Naive thymus-derived CD4-positive, alpha-beta T cell (primary cell): ENCODE measurements around the gene SSTR5. TPM values are rescaled to one million over a fixed set of nuclear protein-coding genes. Genes with fewer than 3 reads are reported as not detected.

Experiments
- ATAC-seq: fragments of 150-1000 bp; cut with Tn5 transposase; 2 replicates; pipeline ENCODE4 v1.10.0; 2021; ENCODE audit warnings: mild to moderate bottlenecking, moderate library complexity
- CTCF ChIA-PET: fragments of 350-600 bp; sonication (Branson Sonifier 250); formaldehyde crosslinking; loops from one replicate; lab custom pipeline; 2021; ENCODE audit warnings: antibody characterized with exemption; lab: Charles Lee
- POLR2A ChIA-PET: fragments of 350-600 bp; sonication (Branson Sonifier 250); formaldehyde crosslinking; loops from one replicate; lab custom pipeline; 2021; ENCODE audit warnings: antibody characterized with exemption, inconsistent platforms; lab: Charles Lee
- DNase-seq, 9 donors: peaks; one replicate each; pipeline versions ENCODE4 v3.0.0 to v3.0.0-alpha.2; 2020 to 2022; ENCODE audit warnings: mixed read lengths in 1 of 9
- H3K27ac ChIP-seq: one replicate; pipeline ENCODE4 v1.7.0; 2013; ENCODE audit warnings: mild to moderate bottlenecking, low read depth, low read length, moderate library complexity
- H3K27me3 ChIP-seq, 2 donors: one replicate each; pipeline ENCODE4 v1.7.0; 2013; ENCODE audit warnings: low read length in 2 of 2, mild to moderate bottlenecking in 2 of 2, moderate library complexity in 2 of 2; ENCODE audit not compliant: control insufficient read depth in 2 of 2, insufficient read depth in 2 of 2
- H3K36me3 ChIP-seq, 3 experiments: 1 replicate in 2 of 3; 2 replicates in 1 of 3; pipeline ENCODE4 v1.7.0; 2013; ENCODE audit warnings: low read length in 3 of 3, mild to moderate bottlenecking in 3 of 3, moderate library complexity in 1 of 3; ENCODE audit not compliant: insufficient read depth in 3 of 3, control insufficient read depth in 2 of 3
- H3K4me1 ChIP-seq, 2 donors: one replicate each; pipeline ENCODE4 v1.7.0; 2013; ENCODE audit warnings: low read length in 2 of 2, mild to moderate bottlenecking in 2 of 2, moderate library complexity in 1 of 2; ENCODE audit not compliant: control insufficient read depth in 2 of 2, insufficient read depth in 2 of 2
- H3K4me3 ChIP-seq: 2 replicates; pipeline ENCODE4 v1.7.0; 2013; ENCODE audit warnings: mild to moderate bottlenecking, low read length
- H3K9me3 ChIP-seq, 3 experiments: 1 replicate in 2 of 3; 2 replicates in 1 of 3; pipeline ENCODE4 v1.7.0; 2013; ENCODE audit warnings: low read length in 3 of 3; ENCODE audit not compliant: control insufficient read depth in 2 of 3
- H3K27ac Mint-ChIP-seq, 9 donors: one replicate each; pipeline ENCODE4 v1.8.0; 2020 to 2022; ENCODE audit warnings: mixed read lengths in 9 of 9, mild to moderate bottlenecking in 8 of 9, moderate library complexity in 5 of 9, inconsistent platforms in 2 of 9
- H3K27me3 Mint-ChIP-seq, 5 donors: one replicate each; pipeline ENCODE4 v1.8.0; 2021 to 2022; ENCODE audit warnings: mixed read lengths in 5 of 5, mild to moderate bottlenecking in 1 of 5
- H3K36me3 Mint-ChIP-seq, 5 donors: one replicate each; pipeline ENCODE4 v1.8.0; 2020 to 2022; ENCODE audit warnings: mixed read lengths in 5 of 5, mild to moderate bottlenecking in 3 of 5, inconsistent platforms in 1 of 5
- H3K4me1 Mint-ChIP-seq, 7 donors: one replicate each; pipeline ENCODE4 v1.8.0; 2020 to 2022; ENCODE audit warnings: mixed read lengths in 7 of 7, mild to moderate bottlenecking in 3 of 7, inconsistent platforms in 1 of 7
- H3K4me3 Mint-ChIP-seq, 10 donors: one replicate each; pipeline ENCODE4 v1.8.0; 2020 to 2022; ENCODE audit warnings: mild to moderate bottlenecking in 10 of 10, mixed read lengths in 10 of 10, moderate library complexity in 6 of 10, inconsistent platforms in 2 of 10
- H3K9me3 Mint-ChIP-seq, 11 donors: one replicate each; pipeline ENCODE4 v1.8.0; 2020 to 2022; ENCODE audit warnings: mixed read lengths in 11 of 11, mild to moderate bottlenecking in 4 of 11, inconsistent platforms in 1 of 11, moderate library complexity in 1 of 11
- intact Hi-C, 2 donors: fragments of 100-400 bp; cut with micrococcal nuclease; formaldehyde crosslinking; loops; one replicate each; pipeline ENCODE4 v1.15.1; 2023
- polyA plus RNA-seq, 2 donors: library from polyadenylated mRNA; unstranded; fragments of 300-500 nt; fragmentation: Illumina TruSeq; gene quantifications; one replicate each; pipeline ENCODE4 v1.2.3, GENCODE V29; 2021
- total RNA-seq, 6 experiments: library from RNA in 5 of 6; stranded (reverse) in 5 of 6; gene quantifications; 1 replicate in 5 of 6; 2 replicates in 1 of 6; pipeline ENCODE4 v1.2.3 and lab custom pipeline; 2021 to 2026

The SSTR5 gene
- total and polyA plus RNA-seq, 7 experiments from 2014 or later, result not detected

DNA sequence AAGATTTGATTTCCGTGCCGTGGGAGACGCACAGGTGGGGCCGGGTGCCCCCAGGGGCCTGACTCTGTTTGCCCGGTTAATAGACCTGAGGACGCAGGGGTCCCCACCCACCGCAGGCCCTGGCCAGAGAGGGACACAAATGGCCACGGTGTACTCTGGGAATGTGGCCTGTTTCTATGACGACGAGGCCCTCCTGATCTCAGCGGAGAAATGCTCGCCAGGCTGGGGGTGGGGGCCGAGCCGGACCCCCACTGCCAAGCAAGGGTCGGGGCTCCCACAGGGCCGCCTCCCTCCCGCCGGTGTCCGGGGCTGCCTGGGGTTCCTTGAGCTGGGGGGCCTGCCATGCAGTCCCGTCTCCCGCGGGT lies 48.0 kb downstream of the SSTR5 start:
- CTCF ChIA-PET, result no interaction called here
- no peaks in the 10 kb centered on the region for H3K4me1 Mint-ChIP-seq
- Histone ChIP-seq H3K27ac (no peak overlapping the region), H3K36me3 (no peaks in the 10 kb centered on the region), H3K27me3 (no peaks in the 10 kb centered on the region), H3K4me1 (no peaks in the 10 kb centered on the region), H3K9me3 (no peaks in the 10 kb centered on the region), H3K4me3 (no peak overlapping the region)
- ATAC-seq, result no peak
- no peaks in the 10 kb centered on the region for H3K9me3 Mint-ChIP-seq
- no peak for DNase-seq
- no peaks in the 10 kb centered on the region for H3K36me3 Mint-ChIP-seq
- H3K27ac Mint-ChIP-seq, result no peak overlapping the region
- no peak overlapping the region for H3K4me3 Mint-ChIP-seq
- intact Hi-C loops, result no loop called here
- H3K27me3 Mint-ChIP-seq, result no peaks in the 10 kb centered on the region
- POLR2A ChIA-PET, result no interaction called here

DNA sequence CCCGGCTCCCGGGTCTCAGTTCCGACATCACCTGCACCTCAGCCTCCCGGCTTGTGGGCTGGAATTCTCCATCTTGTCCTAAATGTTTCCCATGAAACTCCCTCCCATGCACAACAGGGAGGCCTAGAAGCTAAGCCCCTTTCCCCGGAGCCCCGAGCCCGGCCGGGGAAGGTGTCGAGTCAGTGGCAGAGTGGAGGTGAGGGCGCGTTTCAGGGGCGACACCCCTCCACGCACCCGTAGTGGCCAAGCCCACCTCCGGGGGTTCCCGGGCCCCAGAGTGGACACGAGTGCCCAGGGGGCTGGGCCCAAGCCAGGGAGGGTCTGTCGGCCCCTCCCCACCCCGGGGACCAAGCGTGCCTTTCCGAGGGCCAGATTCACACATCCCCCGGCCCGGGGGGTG lies 48.5 kb downstream of the SSTR5 start:
- Histone ChIP-seq H3K27me3 (no peaks in the 10 kb centered on the region), H3K4me3 (no peak overlapping the region), H3K9me3 (no peaks in the 10 kb centered on the region), H3K27ac (no peak overlapping the region), H3K4me1 (no peaks in the 10 kb centered on the region), H3K36me3 (no peaks in the 10 kb centered on the region)
- Mint-ChIP-seq H3K4me3 (no peak overlapping the region), H3K4me1 (no peaks in the 10 kb centered on the region), H3K9me3 (no peaks in the 10 kb centered on the region), H3K27ac (no peak overlapping the region), H3K27me3 (no peaks in the 10 kb centered on the region), H3K36me3 (no peaks in the 10 kb centered on the region)
- ATAC-seq (no peak), DNase-seq (no peak)
- CTCF ChIA-PET, result no interaction called here
- POLR2A ChIA-PET, result no interaction called here
- intact Hi-C loops, result no loop called here

DNA sequence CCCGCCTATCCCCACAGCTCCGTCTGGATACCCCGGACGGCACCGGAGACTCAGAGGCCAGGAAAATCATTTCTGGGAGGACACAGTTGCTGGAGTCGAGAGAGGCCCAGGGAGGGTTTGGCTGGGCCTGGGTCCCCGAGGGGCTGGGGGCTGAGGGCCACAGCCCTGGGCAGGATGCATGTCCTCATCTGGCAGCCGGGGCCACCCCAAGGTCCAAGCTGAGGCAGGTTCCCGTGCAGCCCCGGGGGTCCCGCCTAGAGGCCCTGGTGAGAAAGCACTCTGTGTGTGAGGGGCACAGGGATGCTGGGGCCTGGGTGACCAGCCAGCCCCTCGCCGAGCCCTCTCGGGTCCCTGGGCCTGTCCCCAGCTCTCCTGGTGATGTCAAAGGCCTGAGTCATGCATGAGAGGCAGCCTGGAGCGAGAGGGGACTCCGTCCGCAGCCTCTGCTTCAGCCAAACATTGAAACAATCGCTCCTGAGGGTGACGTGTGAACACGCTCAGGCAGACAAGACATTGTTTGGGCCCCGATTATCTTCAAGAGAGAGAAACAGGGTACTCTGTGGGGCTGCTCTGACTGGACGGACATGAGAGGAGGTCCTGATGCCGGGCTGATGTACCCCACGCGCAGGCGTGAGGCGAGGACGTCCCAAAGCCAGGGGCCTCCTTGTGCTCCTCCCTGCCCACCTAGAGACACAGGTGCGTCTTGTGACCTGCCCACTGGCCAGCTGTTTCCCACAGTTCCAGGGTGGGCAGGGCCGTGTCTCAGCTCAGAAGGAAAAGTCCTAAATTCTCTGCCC lies 49.3 kb downstream of the SSTR5 start:
- H3K4me1 ChIP-seq, result no peaks in the 10 kb centered on the region
- no peaks in the 10 kb centered on the region for H3K27me3 ChIP-seq
- intact Hi-C loops, result no loop called here
- no peaks in the 10 kb centered on the region for H3K9me3 ChIP-seq
- H3K4me3 ChIP-seq, result no peak overlapping the region
- no peaks in the 10 kb centered on the region for H3K9me3 Mint-ChIP-seq
- ATAC-seq (no peak), DNase-seq (no peak)
- H3K27ac Mint-ChIP-seq, result no peak overlapping the region
- no peaks in the 10 kb centered on the region for H3K36me3 Mint-ChIP-seq
- no peaks in the 10 kb centered on the region for H3K27me3 Mint-ChIP-seq
- peaks cover 0 to 1% (median 0%) of the 10 kb centered on the region in 7 donors for H3K4me1 Mint-ChIP-seq
- CTCF ChIA-PET, result no interaction called here
- POLR2A ChIA-PET, result no interaction called here
- H3K36me3 ChIP-seq, result no peaks in the 10 kb centered on the region
- no peak overlapping the region for H3K4me3 Mint-ChIP-seq
- H3K27ac ChIP-seq, result no peak overlapping the region

DNA sequence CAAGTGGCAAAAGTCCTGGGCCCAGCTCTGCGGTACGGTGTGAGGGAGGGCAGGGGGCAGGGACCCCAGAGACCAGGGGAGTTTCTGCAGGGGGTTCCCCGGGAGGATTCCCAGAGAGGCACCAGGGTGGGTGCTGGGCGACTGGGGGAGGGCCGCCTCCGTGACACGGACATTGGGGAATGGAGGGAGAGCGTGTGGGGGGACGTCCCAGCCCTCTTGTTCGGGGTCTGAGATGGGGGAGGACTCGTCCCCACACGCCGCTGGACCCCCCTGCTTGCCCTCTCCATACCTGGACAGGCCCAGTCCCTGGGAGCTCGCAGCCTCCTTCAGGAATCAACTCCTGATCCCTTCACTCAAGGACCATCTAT lies 49.8 kb downstream of the SSTR5 start:
- H3K9me3 Mint-ChIP-seq, result no peaks in the 10 kb centered on the region
- no peaks in the 10 kb centered on the region for H3K36me3 Mint-ChIP-seq
- no peaks in the 10 kb centered on the region for H3K27me3 ChIP-seq
- H3K4me3 Mint-ChIP-seq, result no peak overlapping the region
- DNase-seq, result no peak
- no peaks in the 10 kb centered on the region for H3K27me3 Mint-ChIP-seq
- ATAC-seq, result no peak
- no peaks in the 10 kb centered on the region for H3K9me3 ChIP-seq
- ChIA-PET POLR2A (no interaction called here), CTCF (no interaction called here)
- H3K4me3 ChIP-seq, result no peak overlapping the region
- intact Hi-C loops, result no loop called here
- H3K4me1 ChIP-seq, result no peaks in the 10 kb centered on the region
- no peak overlapping the region for H3K27ac Mint-ChIP-seq
- H3K27ac ChIP-seq, result no peak overlapping the region
- no peaks in the 10 kb centered on the region for H3K36me3 ChIP-seq
- H3K4me1 Mint-ChIP-seq, result peaks cover 0 to 1% (median 0%) of the 10 kb centered on the region in 7 donors

DNA sequence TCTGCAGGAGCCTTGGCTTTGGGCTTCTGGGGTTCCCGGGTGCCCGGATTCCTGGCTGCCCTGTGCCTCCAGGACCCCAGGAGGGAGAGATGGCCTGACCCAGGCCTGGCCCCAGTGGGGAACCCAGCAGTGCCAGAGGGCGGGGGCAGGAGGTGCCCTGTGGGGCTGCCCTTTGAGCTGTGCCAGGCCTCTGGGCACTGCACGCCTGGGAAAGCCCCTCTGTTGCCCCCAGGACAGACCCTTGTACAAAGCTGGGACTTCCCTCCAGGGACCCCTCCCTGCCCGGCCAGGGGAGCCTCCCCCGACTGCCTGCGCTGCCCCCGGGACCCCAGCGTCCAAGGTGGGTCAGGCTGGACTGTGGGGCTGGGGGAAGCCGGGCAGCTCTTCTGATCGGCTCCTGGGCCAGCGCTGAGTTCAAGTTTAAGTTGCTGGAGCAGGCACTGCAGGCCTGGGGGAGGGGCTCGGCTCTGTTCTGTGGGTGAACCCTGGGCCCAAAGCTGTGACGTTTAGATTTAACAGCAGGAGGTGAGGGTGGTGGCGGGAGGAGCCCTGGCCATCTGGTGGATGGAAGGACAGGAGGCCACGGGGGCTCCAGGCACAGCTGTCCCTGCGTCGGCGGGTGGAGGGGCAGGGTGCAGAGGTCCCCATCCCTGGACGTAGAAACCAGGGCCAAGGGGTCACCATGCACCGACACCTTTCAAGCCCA lies 51.1 kb downstream of the SSTR5 start:
- intact Hi-C loops, result no loop called here
- Histone ChIP-seq H3K27ac (no peak overlapping the region), H3K4me3 (no peak overlapping the region), H3K36me3 (no peaks in the 10 kb centered on the region), H3K4me1 (no peaks in the 10 kb centered on the region), H3K9me3 (no peaks in the 10 kb centered on the region), H3K27me3 (no peaks in the 10 kb centered on the region)
- Mint-ChIP-seq H3K4me3 (no peak overlapping the region), H3K9me3 (no peaks in the 10 kb centered on the region), H3K27me3 (peaks cover 0 to 3% (median 0%) of the 10 kb centered on the region in 5 donors), H3K27ac (no peak overlapping the region), H3K36me3 (no peaks in the 10 kb centered on the region), H3K4me1 (peaks cover 0 to 1% (median 0%) of the 10 kb centered on the region in 7 donors)
- ChIA-PET POLR2A (no interaction called here), CTCF (no interaction called here)
- DNase-seq (no peak), ATAC-seq (no peak)

DNA sequence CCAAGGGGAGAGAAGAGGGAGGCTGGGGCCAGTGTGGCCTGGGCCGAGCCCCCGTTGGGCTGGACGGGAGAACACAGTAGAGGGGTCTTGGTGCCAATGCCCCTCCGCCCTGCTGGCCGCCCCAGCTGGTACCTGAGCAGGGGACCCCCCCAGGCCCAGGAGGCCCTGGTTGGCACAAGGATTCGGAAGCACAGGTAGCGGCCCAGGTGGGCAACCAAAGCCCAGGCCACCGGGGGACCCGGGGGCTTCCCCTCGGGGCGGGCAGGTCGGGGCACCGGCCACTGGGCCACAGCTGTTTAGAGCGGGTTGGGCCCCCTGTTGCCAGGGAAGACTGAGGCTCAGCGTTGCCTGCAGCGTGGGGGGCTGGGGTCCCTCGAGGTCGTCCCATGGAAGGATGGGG lies 51.7 kb downstream of the SSTR5 start:
- Histone ChIP-seq H3K27me3 (no peaks in the 10 kb centered on the region), H3K27ac (no peak overlapping the region), H3K4me1 (no peaks in the 10 kb centered on the region), H3K9me3 (no peaks in the 10 kb centered on the region), H3K4me3 (no peak overlapping the region), H3K36me3 (no peaks in the 10 kb centered on the region)
- ChIA-PET CTCF (interaction anchor here (0.5 kb wide), 1 partner anchor 364 kb away, joined by 3 read pairs; no protein-coding TSS in a partner anchor), POLR2A (no interaction called here)
- Mint-ChIP-seq H3K9me3 (no peaks in the 10 kb centered on the region), H3K4me3 (no peak overlapping the region), H3K27ac (no peak overlapping the region), H3K4me1 (peaks cover 0 to 1% (median 0%) of the 10 kb centered on the region in 7 donors), H3K36me3 (no peaks in the 10 kb centered on the region), H3K27me3 (peaks cover 0 to 3% (median 0%) of the 10 kb centered on the region in 5 donors)
- intact Hi-C loops, result no loop called here
- no peak for ATAC-seq
- no peak for DNase-seq

DNA sequence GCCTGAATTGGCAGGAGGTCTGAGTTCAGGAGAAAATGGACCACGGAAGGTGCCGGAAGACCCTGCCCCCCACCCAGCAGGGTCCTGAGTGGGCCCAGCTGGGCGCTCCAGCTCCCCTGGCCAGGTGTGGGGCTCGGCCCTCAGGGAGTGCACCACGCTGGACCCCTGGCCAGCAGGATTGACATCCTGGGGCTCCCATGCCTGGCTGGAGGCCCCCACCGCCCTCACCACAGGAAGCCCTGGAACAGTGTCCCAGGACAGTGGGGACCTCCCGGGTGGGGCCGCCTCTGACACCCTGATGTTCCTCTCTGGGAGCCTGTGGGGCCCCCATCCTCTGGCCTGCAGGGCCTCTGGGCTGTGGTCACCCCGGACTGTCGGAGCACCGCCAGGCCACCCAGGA lies 52.2 kb downstream of the SSTR5 start:
- DNase-seq (no peak), ATAC-seq (no peak)
- Mint-ChIP-seq H3K4me3 (no peak overlapping the region), H3K27me3 (peaks cover 0 to 3% (median 0%) of the 10 kb centered on the region in 5 donors), H3K4me1 (peaks cover 0 to 1% (median 0%) of the 10 kb centered on the region in 7 donors), H3K27ac (no peak overlapping the region), H3K36me3 (no peaks in the 10 kb centered on the region), H3K9me3 (no peaks in the 10 kb centered on the region)
- ChIA-PET POLR2A (no interaction called here), CTCF (no interaction called here)
- Histone ChIP-seq H3K4me3 (no peak overlapping the region), H3K36me3 (no peaks in the 10 kb centered on the region), H3K9me3 (no peaks in the 10 kb centered on the region), H3K27me3 (no peaks in the 10 kb centered on the region), H3K27ac (no peak overlapping the region), H3K4me1 (no peaks in the 10 kb centered on the region)
- intact Hi-C loops, result no loop called here
